ENCODE measurements around the gene KERA.

KERA gene

DNA sequence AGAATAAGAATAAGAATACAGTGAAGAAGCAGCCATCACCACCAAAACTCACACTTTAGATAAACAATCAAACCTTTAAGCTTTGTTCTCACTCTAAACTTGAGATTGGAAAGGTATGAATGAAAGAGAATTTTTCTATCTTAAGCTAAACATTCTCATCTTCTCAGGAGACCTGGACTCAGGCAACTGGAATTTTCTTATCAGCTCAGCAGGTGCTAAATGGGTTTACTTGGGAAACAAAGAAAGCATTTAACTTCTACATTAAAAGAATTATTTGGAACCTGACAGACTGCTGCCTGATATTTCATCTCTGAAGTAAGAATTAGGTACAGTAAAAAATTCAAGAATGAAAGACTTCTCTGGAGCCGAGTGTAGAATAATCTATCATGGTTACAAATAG, 20.7 kb upstream of the KERA start:
- H3K4me3 ChIP-seq (ENCODE audit: low read depth, low read length) = no peak overlapping the region
- DNase-seq (ENCODE audit: low read depth, low spot score) = no peak
- CTCF ChIA-PET = no interaction called here
- TF ChIP-seq, protein P1, sequence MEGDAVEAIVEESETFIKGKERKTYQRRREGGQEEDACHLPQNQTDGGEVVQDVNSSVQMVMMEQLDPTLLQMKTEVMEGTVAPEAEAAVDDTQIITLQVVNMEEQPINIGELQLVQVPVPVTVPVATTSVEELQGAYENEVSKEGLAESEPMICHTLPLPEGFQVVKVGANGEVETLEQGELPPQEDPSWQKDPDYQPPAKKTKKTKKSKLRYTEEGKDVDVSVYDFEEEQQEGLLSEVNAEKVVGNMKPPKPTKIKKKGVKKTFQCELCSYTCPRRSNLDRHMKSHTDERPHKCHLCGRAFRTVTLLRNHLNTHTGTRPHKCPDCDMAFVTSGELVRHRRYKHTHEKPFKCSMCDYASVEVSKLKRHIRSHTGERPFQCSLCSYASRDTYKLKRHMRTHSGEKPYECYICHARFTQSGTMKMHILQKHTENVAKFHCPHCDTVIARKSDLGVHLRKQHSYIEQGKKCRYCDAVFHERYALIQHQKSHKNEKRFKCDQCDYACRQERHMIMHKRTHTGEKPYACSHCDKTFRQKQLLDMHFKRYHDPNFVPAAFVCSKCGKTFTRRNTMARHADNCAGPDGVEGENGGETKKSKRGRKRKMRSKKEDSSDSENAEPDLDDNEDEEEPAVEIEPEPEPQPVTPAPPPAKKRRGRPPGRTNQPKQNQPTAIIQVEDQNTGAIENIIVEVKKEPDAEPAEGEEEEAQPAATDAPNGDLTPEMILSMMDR (IDR thresholded peaks at IDR 0.05; ENCODE audit: insufficient read depth, low read length, missing control alignments) = no peak
- POLR2A ChIA-PET = no interaction called here

DNA sequence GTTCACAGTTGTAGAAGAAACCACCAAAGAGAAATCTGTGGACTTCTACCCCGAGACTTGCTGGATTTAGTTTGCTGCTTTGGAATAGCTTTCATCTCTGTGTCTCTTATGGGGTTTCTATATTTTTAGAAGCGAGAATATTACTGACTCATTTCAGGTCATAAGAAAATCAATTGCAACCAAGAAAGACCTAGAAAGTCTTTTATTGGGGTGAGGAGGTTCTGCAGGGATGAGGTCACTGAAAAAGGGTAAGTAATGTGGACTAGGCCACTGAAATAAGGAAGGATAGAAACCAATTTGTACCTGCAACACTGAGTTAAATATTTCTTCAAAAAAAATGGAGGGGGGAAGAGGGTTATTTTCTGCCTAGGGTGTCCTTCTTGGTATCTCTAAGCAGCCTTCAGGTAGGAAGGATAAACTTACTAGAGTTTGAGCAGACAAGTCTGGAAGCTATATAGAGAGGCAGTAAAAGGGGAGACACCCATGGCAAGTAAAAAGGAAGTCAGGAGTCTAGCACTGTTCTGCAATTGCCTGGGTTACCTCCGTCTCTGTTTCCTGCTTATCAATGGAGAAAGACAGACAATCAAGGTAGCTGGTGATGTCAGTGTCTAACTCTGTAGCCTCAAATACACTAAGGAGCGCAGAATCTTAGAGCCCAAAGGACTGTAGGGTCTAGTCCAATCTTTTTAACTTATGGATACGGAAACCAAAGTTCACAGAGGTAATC, 19.6 kb upstream of the KERA start:
- CTCF ChIA-PET = no interaction called here
- TF ChIP-seq, protein P1 (IDR thresholded peaks at IDR 0.05; ENCODE audit: insufficient read depth, low read length, missing control alignments) = no peak
- no peak for DNase-seq (ENCODE audit: low read depth, low spot score)
- no peak overlapping the region for H3K4me3 ChIP-seq (ENCODE audit: low read depth, low read length)
- POLR2A ChIA-PET = no interaction called here

DNA sequence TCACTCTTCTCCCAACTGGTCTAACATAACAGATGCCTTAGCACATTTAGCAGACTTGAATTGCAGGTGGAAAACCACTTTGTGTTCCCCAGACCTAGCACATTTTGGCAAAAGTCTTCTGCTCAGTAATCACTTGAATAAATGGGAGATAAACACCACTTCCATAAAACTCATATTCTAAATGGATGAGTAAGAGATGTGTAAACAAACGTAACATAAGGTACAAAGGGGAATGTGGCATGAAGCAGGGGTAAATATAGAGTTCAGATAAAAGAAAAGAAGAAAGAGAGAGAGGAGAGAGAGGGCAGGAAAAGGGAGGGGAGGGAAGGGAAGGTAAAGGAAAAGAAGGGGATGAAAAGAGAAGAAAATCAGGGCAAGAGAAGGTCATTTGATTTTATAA, 17.0 kb upstream of the KERA start:
- H3K4me3 ChIP-seq (ENCODE audit: low read depth, low read length) = no peak overlapping the region
- DNase-seq (ENCODE audit: low read depth, low spot score) = no peak
- POLR2A ChIA-PET = interaction anchor here (0.7 kb wide), 1 partner anchor 25 kb away, joined by 3 read pairs; no protein-coding TSS in a partner anchor
- CTCF ChIA-PET = interaction anchor here (2.1 kb wide), 1 partner anchor 33 kb away, joined by 7 read pairs; no protein-coding TSS in a partner anchor
- TF ChIP-seq, protein P1 (IDR thresholded peaks at IDR 0.05; ENCODE audit: insufficient read depth, low read length, missing control alignments) = no peak

DNA sequence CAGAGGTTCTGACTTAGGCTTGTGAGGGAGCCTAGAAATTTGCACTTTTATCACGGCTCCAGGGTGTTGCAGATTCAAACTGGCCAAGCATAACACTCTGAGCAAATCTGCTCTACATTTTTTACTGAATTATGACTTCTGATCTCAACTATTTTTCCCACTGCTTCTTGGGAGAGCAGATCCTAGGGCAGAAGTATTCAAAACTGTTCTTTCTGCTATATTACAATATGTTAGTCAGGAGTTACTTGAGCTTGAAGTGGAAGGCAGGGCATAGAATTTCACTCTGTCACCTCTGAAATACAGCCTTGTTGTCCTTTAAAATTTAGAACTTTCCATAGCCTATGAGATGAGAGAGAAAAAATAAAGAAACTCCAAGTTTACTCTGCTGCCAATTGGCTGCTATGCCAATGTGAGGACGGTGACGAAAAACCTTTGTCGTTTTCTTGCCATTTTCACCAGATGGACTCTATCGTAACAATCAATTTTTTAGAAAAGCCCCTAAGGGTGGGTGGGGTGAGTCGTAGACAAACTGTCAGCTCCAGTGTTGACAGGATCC, 16.4 kb upstream of the KERA start:
- POLR2A ChIA-PET = interaction anchor here (0.7 kb wide), 1 partner anchor 25 kb away, joined by 3 read pairs; no protein-coding TSS in a partner anchor
- CTCF ChIA-PET = interaction anchor here (2.1 kb wide), 1 partner anchor 34 kb away, joined by 7 read pairs; no protein-coding TSS in a partner anchor
- H3K4me3 ChIP-seq (ENCODE audit: low read depth, low read length) = no peak overlapping the region
- DNase-seq (ENCODE audit: low read depth, low spot score) = peak; percentile 50
- TF ChIP-seq, protein P1 (IDR thresholded peaks at IDR 0.05; ENCODE audit: insufficient read depth, low read length, missing control alignments) = no peak

DNA sequence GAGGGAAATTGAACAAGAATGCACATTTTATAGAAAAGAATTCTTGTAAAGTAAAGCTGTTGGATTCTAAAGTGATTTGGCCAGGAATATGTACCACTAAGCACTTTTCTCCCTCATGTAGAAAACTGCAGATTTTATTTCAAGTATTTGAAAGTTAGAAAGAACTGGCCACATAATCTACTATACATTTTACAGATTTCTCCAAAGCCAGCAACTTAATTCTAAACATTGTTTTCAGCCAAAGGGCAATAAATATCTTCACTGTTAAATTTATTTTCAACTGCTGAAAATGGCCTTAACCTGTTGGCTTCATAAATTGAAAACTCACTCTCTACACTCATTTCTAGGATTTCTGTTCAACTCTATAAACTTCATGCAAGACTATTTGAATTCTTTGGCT, 15.6 kb upstream of the KERA start:
- DNase-seq (ENCODE audit: low read depth, low spot score) = no peak
- ChIA-PET CTCF (interaction anchor here (1.0 to 2.1 kb wide), 2 partner anchors 35 to 95 kb away, joined by 3 to 7 read pairs; no protein-coding TSS in a partner anchor), POLR2A (no interaction called here)
- no peak overlapping the region for H3K4me3 ChIP-seq (ENCODE audit: low read depth, low read length)
- TF ChIP-seq, protein P1 (IDR thresholded peaks at IDR 0.05; ENCODE audit: insufficient read depth, low read length, missing control alignments) = no peak

DNA sequence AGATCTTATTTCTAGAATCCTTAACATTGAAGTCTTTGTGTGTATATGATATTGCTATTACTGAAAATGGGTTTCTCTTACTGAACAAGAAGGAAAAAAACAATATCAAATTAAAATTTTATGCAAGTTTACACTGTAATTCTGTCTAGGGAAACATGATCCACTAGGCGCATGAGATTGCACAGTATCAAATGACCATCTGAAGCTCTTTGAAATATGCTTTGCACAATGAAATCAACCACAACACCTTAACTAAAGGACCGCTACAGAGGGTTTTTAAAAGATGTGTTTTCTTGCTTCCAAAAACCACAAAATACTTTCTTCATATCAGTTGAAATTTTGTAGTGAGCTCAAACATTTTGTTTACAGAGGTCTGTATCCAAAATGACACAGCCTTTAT, 15.1 kb upstream of the KERA start:
- DNase-seq (ENCODE audit: low read depth, low spot score) = no peak
- ChIA-PET POLR2A (no interaction called here), CTCF (interaction anchor here (1.0 to 2.1 kb wide), 2 partner anchors 35 to 95 kb away, joined by 3 to 7 read pairs; no protein-coding TSS in a partner anchor)
- H3K4me3 ChIP-seq (ENCODE audit: low read depth, low read length) = no peak overlapping the region
- TF ChIP-seq, protein P1 (IDR thresholded peaks at IDR 0.05; ENCODE audit: insufficient read depth, low read length, missing control alignments) = no peak
